K562 (cell line): ENCODE data around the gene PYGO2. TPM values are rescaled to one million over a fixed set of nuclear protein-coding genes. Genes with fewer than 3 reads are reported as not detected.

Experiments
- CSDE1 ChIP-seq, 2 experiments: fragments of 450-650 bp; IDR thresholded peaks; 2 replicates each; pipeline ENCODE4 v1.6.1; 2016; ENCODE audit warnings: mild to moderate bottlenecking in 1 of 2
- PTBP1 ChIP-seq: fragments of 200-400 bp; formaldehyde crosslinking; IDR thresholded peaks from 2 replicates; pipeline ENCODE4 v1.6.1; 2017; ENCODE audit warnings: low read depth, low read length
- PYGO2 ChIP-seq: fragments of 450-650 bp; IDR thresholded peaks from 2 replicates; pipeline ENCODE4 v1.6.1; 2016; ENCODE audit warnings: mild to moderate bottlenecking, missing genetic modification characterization, moderate library complexity, missing compliant biosample characterization
- ZBTB34 ChIP-seq: fragments of 250-450 bp; sonication (Bioruptor Pico); IDR thresholded peaks from 2 replicates; pipeline ENCODE4 v1.8.0; 2021; ENCODE audit warnings: mild to moderate bottlenecking, moderate library complexity
- polyA plus RNA-seq, 8 experiments: library from polyadenylated mRNA; depleted of rRNA in 4 of 8; stranded (reverse) in 5 of 8; unstranded in 3 of 8; fragments of >200 nt; fragmentation: Nextera tagmentation in 2 of 8; fragmentation: Illumina TruSeq in 1 of 8; extraction: Ambion mirVana in 2 of 8; extraction: Trizol in 1 of 8; gene quantifications; 2 replicates each; pipeline versions ENCODE4 v1.2.1 to v1.2.3, GENCODE V29; 2011 to 2014; ENCODE audit warnings: inconsistent platforms in 1 of 8, missing spikeins in 1 of 8
- total RNA-seq, 7 experiments: library from RNA; depleted of rRNA in 6 of 7; stranded (reverse); fragments of >200 nt in 6 of 7; fragmentation: Illumina TruSeq in 2 of 7; extraction: Trizol in 2 of 7; gene quantifications; 2 replicates each; pipeline versions ENCODE4 v1.2.1 to v1.2.3, GENCODE V29; 2011 to 2021; ENCODE audit warnings: low replicate concordance in 1 of 7
- TF ChIP-seq, protein P1 (sequence below), 2 experiments: fragments of 450-650 bp; IDR thresholded peaks; 2 replicates each; pipeline ENCODE4 v1.6.1; 2016; ENCODE audit warnings: mild to moderate bottlenecking in 2 of 2, borderline replicate concordance in 1 of 2, low read depth in 1 of 2, moderate library complexity in 1 of 2
- TF ChIP-seq, protein P2 (sequence below): sonication (generic); formaldehyde crosslinking; IDR thresholded peaks from 2 replicates; pipeline ENCODE4 v1.8.1; 2023; ENCODE audit warnings: mild to moderate bottlenecking, missing genetic modification reagents

Gene PYGO2
- total and polyA plus RNA-seq, 9 of the 15 experiments (the other 6 are each of a cell fraction or from before 2014, with no cell fraction given), result 8.3 to 36.2 (median 18.2) TPM

DNA sequence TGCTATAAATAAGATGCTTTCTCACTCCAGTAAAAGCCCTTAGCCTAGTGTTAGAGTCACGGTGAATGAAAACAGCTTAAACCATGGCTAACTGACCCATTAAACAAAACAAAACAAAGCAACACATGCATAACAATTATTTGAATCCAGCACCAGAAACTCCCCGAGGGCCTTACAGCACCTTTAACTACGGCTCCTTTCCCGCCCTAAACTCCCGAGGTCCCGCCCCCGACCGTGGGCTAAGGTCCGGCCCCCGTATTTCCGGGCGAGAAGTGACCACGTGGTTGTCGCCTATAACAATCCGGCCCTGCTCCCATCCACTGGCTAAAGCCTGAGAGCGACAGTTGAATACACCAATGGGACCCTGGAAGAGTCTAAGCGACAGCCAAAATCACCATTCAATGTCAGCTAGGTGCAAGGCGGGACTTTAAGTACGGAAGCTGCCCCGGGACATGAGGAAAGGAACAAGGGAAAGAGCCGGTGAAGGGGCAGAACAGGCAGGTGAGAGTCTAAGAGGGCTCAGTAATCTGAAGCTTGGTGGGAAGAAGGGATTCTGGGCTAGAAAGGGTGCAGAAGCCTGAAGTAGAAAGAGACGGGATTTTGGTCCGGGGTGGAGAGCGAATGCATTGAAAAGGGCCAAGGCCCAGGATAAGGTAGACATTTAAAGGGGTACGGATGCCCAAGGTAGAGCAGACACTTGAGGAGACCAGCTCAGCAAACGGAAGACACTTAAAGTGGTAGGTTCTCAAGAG, 21.5 kb upstream of the PYGO2 start, which contains the start of gene FLAD1 (continued):
- TF ChIP-seq ZBTB34 (CRISPR knock-in tag) (no peak), PYGO2 (tag) (peak; percentile 47; the same call in 1 of the 2 replicates), PTBP1 (no peak), CSDE1 (IDR thresholded peaks at IDR 0.05) (no peak)
- TF ChIP-seq, protein P1, sequence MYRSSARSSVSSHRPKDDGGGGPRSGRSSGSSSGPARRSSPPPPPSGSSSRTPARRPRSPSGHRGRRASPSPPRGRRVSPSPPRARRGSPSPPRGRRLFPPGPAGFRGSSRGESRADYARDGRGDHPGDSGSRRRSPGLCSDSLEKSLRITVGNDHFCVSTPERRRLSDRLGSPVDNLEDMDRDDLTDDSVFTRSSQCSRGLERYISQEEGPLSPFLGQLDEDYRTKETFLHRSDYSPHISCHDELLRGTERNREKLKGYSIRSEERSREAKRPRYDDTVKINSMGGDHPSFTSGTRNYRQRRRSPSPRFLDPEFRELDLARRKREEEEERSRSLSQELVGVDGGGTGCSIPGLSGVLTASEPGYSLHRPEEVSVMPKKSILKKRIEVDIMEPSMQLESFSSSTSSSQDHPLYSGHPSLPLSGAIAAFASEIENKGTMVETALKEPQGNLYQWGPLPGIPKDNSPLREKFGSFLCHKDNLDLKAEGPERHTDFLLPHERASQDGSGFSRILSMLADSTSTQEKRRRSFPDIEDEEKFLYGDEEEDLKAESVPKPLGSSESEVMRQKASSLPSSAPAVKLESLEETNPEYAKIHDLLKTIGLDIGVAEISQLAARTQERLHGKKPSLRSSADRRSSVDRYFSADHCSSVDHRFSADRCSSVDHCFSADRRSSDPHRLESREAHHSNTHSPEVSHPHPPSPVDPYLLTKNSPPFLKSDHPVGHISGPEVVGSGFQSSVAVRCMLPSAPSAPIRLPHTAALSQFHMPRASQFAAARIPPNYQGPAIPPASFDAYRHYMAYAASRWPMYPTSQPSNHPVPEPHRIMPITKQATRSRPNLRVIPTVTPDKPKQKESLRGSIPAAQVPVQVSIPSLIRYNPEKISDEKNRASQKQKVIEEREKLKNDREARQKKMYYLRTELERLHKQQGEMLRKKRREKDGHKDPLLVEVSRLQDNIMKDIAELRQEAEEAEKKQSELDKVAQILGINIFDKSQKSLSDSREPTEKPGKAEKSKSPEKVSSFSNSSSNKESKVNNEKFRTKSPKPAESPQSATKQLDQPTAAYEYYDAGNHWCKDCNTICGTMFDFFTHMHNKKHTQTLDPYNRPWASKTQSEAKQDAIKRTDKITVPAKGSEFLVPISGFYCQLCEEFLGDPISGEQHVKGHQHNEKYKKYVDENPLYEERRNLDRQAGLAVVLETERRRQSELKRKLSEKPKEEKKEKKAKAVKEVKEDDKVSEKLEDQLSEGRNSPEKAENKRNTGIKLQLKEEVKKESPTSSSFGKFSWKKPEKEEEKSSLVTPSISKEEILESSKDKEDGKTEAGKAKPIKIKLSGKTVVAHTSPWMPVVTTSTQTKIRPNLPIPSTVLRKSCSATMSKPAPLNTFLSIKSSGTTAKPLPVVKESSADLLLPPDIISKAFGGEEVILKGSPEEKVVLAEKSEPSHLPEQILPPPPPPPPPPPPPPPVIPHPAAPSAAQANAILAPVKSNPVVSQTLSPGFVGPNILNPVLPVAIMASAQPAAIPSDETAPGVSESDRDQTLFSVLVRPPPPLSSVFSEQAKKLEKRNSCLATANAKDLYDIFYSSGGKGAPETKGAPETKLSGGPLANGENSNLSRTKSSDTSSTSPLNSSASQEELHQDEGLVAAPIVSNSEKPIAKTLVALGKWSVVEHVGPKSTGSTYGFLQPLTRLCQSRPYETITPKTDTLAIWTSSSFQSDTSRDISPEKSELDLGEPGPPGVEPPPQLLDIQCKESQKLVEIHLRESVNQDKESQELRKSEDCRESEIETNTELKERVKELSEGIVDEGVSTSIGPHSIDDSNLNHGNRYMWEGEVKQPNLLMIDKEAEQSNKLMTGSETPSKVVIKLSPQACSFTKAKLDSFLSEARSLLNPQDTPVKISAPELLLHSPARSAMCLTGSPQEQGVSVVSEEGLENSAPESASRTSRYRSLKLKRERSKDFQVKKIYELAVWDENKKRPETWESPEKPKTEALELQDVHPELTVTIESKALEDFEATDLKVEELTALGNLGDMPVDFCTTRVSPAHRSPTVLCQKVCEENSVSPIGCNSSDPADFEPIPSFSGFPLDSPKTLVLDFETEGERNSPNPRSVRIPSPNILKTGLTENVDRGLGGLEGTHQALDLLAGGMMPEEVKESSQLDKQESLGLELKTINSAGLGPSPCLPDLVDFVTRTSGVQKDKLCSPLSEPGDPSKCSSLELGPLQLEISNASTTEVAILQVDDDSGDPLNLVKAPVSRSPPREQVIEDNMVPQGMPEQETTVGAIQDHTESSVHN (IDR thresholded peaks at IDR 0.05; ENCODE audit: borderline replicate concordance in 1 of 2, low read depth in 1 of 2), result peak in 1 of 2 experiments; percentile 37; a peak in 1 of 4 replicates
- TF ChIP-seq, protein P2, sequence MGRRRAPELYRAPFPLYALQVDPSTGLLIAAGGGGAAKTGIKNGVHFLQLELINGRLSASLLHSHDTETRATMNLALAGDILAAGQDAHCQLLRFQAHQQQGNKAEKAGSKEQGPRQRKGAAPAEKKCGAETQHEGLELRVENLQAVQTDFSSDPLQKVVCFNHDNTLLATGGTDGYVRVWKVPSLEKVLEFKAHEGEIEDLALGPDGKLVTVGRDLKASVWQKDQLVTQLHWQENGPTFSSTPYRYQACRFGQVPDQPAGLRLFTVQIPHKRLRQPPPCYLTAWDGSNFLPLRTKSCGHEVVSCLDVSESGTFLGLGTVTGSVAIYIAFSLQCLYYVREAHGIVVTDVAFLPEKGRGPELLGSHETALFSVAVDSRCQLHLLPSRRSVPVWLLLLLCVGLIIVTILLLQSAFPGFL, result no peak
